HG02623 (cell line): ENCODE data around the gene IGHMBP2.
"Not testable (repeated sequence)": the region's sequence is repeated elsewhere in the genome, so short reads cannot be mapped to it uniquely, and the experiment has no call there.

Source experiments
- ATAC-seq: cut with Tn5 transposase; IDR thresholded peaks from one replicate; pipeline ENCODE4 v1.9.1; 2021; ENCODE audit warnings: moderate library complexity; ENCODE audit not compliant: unreplicated experiment

IGHMBP2 gene

GRCh38 chr11:68960294-68961071 lies 56.8 kb downstream of the IGHMBP2 start:
- no peak for ATAC-seq

- ATAC-seq, result no peak
Measured at GRCh38 chr11:68961245-68961644, 57.6 kb downstream of the IGHMBP2 start.

- no peak for ATAC-seq
Measured at GRCh38 chr11:68962527-68963250, 59.0 kb downstream of the IGHMBP2 start.

GRCh38 chr11:68963779-68964178 lies 60.1 kb downstream of the IGHMBP2 start:
- ATAC-seq, result no peak

- ATAC-seq, result no peak
Measured at GRCh38 chr11:68965901-68966853, 62.5 kb downstream of the IGHMBP2 start.

- ATAC-seq, result no peak
Measured at GRCh38 chr11:68966894-68967780, 63.4 kb downstream of the IGHMBP2 start.

GRCh38 chr11:68968306-68969250 lies 64.9 kb downstream of the IGHMBP2 start:
- ATAC-seq, result no peak

- no peak for ATAC-seq
Measured at GRCh38 chr11:68969386-68969785, 65.7 kb downstream of the IGHMBP2 start.

GRCh38 chr11:68970921-68971636 lies 67.4 kb downstream of the IGHMBP2 start:
- no peak for ATAC-seq

- no peak for ATAC-seq
Measured at GRCh38 chr11:68973219-68973618, 69.5 kb downstream of the IGHMBP2 start.

GRCh38 chr11:68973706-68974105 lies 70.0 kb downstream of the IGHMBP2 start:
- not testable (repeated sequence) for ATAC-seq

- ATAC-seq, result no peak
Measured at GRCh38 chr11:68974421-68975194, 70.9 kb downstream of the IGHMBP2 start.

- ATAC-seq, result no peak
Measured at GRCh38 chr11:68976095-68976494, 72.4 kb downstream of the IGHMBP2 start.

GRCh38 chr11:68976563-68976962 lies 72.9 kb downstream of the IGHMBP2 start:
- ATAC-seq, result no peak

GRCh38 chr11:68977781-68978625 lies 74.3 kb downstream of the IGHMBP2 start:
- ATAC-seq, result no peak

- no peak for ATAC-seq
Measured at GRCh38 chr11:68978626-68978930, 74.9 kb downstream of the IGHMBP2 start.
